ENCODE data around the gene RPL31.

RPL31 gene

DNA sequence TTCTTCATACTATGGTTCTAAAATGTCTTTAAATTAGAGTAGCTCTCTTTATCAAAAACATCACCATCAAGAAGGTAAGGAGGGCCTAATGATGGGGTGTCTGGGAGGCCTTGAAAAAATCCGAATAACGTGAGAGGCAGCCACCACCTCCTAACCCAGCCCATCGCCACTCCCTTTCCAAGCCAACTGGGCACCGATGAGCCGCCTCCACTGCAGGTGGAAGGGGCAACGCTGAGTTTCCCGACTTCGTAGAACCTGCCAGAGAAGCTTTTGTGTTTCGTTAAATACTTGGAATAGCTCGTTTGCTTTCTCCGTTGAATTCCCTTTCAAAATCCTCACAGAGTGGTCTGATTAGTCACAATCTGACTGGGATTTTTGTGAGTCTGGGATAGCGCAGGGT lies 22.0 kb upstream of the RPL31 start:
- Histone ChIP-seq H3K27ac (no peak overlapping the region), H3K4me3 (no peak overlapping the region)
- TF ChIP-seq, protein P1, sequence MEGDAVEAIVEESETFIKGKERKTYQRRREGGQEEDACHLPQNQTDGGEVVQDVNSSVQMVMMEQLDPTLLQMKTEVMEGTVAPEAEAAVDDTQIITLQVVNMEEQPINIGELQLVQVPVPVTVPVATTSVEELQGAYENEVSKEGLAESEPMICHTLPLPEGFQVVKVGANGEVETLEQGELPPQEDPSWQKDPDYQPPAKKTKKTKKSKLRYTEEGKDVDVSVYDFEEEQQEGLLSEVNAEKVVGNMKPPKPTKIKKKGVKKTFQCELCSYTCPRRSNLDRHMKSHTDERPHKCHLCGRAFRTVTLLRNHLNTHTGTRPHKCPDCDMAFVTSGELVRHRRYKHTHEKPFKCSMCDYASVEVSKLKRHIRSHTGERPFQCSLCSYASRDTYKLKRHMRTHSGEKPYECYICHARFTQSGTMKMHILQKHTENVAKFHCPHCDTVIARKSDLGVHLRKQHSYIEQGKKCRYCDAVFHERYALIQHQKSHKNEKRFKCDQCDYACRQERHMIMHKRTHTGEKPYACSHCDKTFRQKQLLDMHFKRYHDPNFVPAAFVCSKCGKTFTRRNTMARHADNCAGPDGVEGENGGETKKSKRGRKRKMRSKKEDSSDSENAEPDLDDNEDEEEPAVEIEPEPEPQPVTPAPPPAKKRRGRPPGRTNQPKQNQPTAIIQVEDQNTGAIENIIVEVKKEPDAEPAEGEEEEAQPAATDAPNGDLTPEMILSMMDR (IDR thresholded peaks at IDR 0.05): no peak
- no peak for DNase-seq (ENCODE audit: low spot score)

DNA sequence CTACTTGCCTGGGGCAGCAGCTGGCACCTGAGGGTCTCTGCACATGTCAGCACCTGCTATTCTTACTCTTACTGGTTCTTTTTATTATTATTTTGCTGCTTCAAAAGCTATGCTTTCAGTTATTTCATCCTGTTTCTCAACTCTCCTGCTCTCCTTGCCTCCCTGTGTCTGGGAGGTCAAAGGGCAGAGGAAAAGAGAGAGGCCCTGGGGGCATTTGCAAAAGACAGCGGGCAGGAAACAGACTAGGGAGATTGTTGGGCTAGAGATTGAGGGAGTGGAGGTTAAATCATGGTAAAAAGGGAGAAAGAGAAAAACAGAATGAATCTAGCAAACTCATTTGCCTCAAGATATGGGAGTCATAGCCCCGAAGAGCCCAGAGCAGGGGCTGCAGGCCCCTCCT lies 21.1 kb upstream of the RPL31 start:
- Histone ChIP-seq H3K27ac (no peak overlapping the region), H3K4me3 (no peak overlapping the region)
- DNase-seq (ENCODE audit: low spot score): no peak
- TF ChIP-seq, protein P1 (IDR thresholded peaks at IDR 0.05): no peak

DNA sequence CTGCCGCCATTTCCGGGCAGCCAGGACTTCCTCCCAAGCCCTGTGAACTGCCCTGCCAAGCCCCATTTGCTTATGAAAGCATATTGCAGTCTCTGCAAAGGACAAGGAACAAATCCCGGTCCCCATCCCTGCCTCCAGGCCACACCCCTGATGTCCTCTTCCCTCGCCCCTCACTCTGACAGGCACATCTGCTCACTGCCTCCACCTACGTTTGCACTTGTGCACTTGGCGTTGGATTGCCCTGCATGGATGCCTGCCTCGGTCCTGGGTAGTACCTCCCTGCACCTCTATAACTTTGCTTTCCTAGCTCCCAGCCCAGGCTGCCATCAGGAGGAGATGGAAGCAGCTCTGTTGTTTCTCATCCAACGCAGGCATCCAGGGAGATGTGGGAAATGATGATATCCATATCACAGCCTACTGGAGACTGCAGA lies 19.6 kb upstream of the RPL31 start:
- no peak for DNase-seq (ENCODE audit: low spot score)
- H3K27ac ChIP-seq: no peak overlapping the region
- TF ChIP-seq, protein P1 (IDR thresholded peaks at IDR 0.05): no peak

DNA sequence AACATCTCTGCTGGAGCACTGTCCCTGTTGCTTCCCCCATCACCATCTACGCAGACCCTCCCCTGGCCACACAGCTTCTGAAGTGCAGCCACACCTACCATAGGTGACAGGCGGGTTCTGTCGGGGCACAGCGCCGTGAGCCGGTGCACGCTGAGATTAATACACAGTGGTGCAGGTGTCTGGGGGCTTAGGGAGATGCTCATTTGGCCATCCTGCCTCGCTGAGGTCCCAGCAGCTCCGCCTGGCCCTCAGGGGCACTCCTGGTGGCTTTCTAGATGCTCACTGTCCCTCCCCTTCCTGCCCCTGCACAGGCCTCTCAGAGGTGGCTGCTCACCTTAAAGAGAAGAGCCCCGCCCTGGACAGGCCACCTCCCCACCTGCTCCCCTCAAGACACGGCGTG lies 18.9 kb upstream of the RPL31 start:
- no peak overlapping the region for H3K4me3 ChIP-seq
- H3K27ac ChIP-seq: peak overlapping the region in 1 of 2 donors; percentile 51
- TF ChIP-seq, protein P1 (IDR thresholded peaks at IDR 0.05): no peak
- no peak for DNase-seq (ENCODE audit: low spot score)

More for the DNA sequence above, 19.6 kb upstream of the RPL31 start:
- H3K4me3 ChIP-seq: no peak overlapping the region

DNA sequence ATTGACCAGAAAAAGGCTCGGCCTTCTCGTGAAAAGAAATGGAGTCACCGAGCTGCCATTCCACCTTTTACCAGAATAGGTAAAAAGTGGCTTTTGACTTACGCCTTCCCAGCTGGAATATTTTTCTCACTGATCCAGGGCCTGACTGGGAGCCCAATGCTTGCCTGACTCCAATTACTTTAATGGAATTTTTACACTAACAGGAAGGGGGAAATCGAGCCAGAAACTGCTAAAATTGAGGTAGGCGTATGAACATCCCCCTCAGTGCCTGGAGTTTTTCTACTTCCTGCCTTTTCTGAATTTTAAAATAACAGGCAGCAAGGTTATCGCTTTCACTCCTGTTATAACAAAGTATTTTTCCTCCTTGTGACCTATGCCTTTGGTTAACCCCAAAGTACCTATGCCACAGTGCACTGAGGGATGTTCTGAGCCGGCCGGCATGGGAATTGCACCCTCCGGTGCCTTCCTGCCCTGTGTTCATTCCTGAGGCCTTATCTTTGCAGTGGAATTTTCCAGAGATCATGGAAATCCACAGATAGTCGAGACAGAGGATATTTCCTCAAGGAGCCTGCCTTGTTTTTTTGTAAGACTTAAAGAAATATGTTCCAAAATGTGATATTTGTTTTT lies 18.3 kb upstream of the RPL31 start:
- TF ChIP-seq, protein P1 (IDR thresholded peaks at IDR 0.05): no peak
- peak overlapping the region in 1 of 2 donors; percentile 51 for H3K27ac ChIP-seq

DNA sequence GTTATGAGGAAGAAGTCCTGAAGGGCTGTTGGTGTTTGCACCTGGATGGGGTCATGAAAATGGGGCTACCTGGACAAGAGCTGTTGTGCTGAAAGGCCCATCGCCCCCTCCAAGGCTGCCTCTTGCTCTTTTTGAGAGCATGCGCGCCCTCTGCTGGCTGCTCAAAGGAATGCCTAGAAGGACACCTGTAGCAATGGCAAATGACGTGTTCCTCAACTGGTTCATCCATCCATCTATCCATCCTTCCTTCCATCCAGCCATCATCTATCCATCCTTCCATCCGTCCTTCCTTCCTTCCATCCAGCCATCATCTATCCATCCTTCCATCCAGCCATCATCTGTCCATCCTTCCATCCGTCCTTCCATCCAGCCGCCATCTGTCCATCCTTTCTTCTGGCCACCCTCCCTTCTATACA lies 17.2 kb upstream of the RPL31 start:
- H3K27ac ChIP-seq: no peak overlapping the region
- H3K4me3 ChIP-seq: no peak overlapping the region
- no peak for DNase-seq (ENCODE audit: low spot score)
- TF ChIP-seq, protein P1 (IDR thresholded peaks at IDR 0.05): peak; percentile 83

More for the DNA sequence above, 18.3 kb upstream of the RPL31 start:
- H3K4me3 ChIP-seq: no peak overlapping the region
- DNase-seq (ENCODE audit: low spot score): no peak

DNA sequence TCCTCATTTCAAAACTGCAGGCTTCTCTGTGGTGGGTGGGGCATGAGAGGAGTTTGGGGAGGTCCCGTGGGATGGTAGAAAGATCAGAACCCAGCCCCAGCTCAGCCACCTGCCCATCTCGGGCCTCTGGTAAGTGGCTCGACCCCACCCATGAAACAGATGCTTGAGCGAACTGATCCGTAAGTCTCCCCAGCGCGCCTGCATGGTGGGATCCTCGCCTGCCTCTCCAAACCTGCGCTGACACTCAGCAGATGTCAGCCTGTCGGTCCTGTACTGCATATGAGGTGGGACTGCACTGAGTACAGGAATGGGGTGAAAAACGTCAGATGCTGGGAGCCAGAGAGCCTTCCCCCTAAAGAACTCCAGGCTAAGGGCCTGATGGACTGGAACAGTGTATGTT lies 15.9 kb upstream of the RPL31 start:
- no peak overlapping the region for H3K27ac ChIP-seq
- TF ChIP-seq, protein P1 (IDR thresholded peaks at IDR 0.05): no peak
- no peak overlapping the region for H3K4me3 ChIP-seq
- no peak for DNase-seq (ENCODE audit: low spot score)
